SK-N-DZ (cell line): Measurements from ENCODE around the gene SIGLEC9.

Source experiments
- DNase-seq: peaks from one replicate; pipeline ENCODE4 v3.0.0-alpha.2; 2015; ENCODE audit warnings: low spot score

The SIGLEC9 gene

DNA sequence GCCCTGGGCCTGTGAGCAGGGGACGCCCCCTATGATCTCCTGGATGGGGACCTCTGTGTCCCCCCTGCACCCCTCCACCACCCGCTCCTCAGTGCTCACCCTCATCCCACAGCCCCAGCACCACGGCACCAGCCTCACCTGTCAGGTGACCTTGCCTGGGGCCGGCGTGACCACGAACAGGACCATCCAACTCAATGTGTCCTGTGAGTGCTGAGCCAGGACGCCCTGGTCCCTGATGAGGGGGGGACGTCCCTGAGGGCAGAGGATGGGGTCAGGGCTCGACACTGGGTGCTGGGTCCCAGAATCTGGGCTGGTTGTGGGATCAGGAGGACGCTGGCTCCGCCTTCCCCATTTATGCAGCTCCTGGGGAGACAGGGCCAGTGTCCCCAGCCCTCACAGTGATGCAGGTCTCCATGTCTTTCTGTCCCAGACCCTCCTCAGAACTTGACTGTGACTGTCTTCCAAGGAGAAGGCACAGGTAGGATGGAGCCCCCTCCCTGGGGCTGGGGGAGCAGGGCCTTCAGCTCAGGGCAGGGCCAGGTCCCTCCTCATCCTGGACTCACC is 19.9 kb downstream of the SIGLEC9 start:
- DNase-seq = no peak

GRCh38 chr19:51145916-51146493 is 21.3 kb downstream of the SIGLEC9 start:
- DNase-seq = no peak

- DNase-seq = no peak
Observed at GRCh38 chr19:51146751-51147150, 22.0 kb downstream of the SIGLEC9 start.

GRCh38 chr19:51147663-51148062 is 23.0 kb downstream of the SIGLEC9 start:
- no peak for DNase-seq

- no peak for DNase-seq
Observed at GRCh38 chr19:51148580-51148979, 23.9 kb downstream of the SIGLEC9 start.

- no peak for DNase-seq
Observed at GRCh38 chr19:51150627-51151026, 25.9 kb downstream of the SIGLEC9 start.

DNA sequence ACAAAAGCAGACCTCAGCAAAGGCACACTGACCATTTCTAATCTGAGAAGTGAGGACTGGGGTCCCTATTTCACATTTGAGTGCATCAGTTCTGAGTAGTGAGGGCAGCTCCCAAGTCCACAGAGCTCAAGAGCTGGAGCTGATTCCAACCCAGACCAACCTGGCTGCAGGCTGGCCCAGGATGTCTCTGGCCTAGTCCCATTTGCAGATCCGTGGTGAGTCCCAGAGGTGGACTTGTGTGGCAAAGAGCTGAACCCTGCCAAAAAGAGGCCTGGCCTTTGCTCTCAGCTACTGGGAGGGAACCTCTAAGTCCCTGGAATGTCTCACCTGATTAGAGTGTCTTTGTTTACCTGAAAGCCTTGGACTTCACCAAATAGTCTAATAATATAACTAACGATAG is 32.0 kb downstream of the SIGLEC9 start:
- no peak for DNase-seq

GRCh38 chr19:51157265-51157664 is 32.6 kb downstream of the SIGLEC9 start:
- no peak for DNase-seq

GRCh38 chr19:51158474-51159129 is 33.9 kb downstream of the SIGLEC9 start:
- DNase-seq = peak; percentile 2

DNA sequence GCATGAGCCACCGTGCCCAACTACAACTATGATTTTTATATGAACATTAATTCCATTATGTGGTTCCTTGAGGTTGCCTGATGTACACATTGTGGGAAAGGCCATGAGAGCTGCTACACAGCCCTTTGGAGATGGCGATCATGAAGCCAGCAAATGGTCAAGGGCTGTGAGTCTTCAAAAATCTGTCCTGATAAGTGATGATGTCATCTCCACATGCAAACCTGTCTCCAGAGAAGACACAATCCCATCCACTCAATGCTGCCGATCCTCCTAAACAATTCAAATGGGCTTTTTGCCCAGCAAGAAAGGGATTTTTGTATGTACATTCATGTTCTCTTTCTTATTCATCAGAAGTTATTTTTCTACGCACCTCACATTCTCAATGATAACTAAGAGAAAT is 35.0 kb downstream of the SIGLEC9 start:
- no peak for DNase-seq

DNA sequence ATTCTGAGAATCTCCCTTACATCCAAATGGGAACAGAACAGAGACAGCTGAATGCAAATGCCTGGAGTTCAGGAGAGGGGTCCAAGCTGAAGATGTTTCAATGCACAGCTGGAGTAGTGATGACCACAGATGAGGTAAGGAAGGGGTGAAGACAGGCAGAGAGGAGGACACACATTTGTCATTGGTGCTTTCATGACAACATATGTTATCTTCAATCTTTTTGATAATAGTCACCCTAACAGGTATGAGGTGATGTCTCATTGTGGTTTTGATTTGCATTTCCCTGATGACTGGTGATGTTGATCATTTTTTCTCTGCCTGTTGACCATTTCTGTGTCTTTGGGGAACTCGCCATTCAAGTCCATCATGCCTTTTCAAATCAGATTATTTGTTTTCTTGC is 36.6 kb downstream of the SIGLEC9 start:
- DNase-seq = no peak

GRCh38 chr19:51161867-51162496 is 37.3 kb downstream of the SIGLEC9 start:
- DNase-seq = no peak

DNA sequence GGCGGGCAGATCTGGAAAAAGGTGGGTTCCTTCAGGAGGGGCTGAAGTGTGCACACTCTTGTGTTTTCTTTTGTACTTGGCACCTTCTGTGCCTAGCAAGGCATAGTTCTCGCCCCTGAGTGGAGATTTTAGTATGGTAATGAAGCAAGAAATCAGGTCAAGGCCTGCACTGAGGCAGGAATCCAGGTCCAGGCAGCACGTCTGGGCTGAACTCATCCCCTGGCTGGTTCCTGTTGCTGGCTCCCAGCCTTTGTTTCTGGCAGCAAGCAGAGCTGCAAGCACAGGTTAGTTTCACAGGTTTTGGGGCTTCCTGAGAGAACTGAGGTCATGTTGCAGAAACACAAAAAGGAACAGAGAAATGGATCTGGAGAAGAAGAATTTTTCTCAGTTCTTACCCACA is 38.6 kb downstream of the SIGLEC9 start:
- DNase-seq = no peak

- DNase-seq = no peak
Observed at GRCh38 chr19:51164215-51164614, 39.5 kb downstream of the SIGLEC9 start.

GRCh38 chr19:51166846-51167490 is 42.3 kb downstream of the SIGLEC9 start:
- no peak for DNase-seq

- DNase-seq = no peak
Observed at GRCh38 chr19:51168564-51169282, 44.0 kb downstream of the SIGLEC9 start.

DNA sequence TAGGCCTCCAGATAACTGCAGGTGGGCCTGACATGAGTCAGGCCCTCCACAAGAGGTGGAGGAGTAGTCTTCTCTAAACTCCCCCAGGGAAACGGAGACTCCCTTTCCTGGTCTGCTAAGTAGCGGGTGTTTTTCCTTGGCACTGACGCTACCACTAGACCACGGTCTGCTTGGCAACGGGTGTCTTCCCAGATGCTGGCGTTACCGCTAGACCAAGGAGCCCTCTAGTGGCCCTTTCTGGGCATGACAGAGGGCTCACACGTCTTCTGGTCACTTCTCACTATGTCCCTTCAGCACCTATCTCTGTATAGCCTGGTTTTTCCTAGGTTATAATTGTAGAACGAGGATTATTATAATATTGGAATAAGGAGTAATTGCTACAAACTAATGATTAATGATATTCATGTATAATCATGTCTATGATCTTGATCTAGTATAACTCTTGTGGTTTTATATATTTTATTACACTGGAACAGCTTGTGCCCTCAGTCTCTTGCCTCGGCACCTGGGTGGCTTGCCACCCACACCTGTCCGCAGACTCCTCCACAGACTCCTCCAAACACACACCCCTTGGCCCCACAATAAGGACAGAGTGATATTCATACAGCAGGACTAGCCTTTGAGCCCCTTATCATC is 44.7 kb downstream of the SIGLEC9 start:
- peak; percentile 21 for DNase-seq

DNA sequence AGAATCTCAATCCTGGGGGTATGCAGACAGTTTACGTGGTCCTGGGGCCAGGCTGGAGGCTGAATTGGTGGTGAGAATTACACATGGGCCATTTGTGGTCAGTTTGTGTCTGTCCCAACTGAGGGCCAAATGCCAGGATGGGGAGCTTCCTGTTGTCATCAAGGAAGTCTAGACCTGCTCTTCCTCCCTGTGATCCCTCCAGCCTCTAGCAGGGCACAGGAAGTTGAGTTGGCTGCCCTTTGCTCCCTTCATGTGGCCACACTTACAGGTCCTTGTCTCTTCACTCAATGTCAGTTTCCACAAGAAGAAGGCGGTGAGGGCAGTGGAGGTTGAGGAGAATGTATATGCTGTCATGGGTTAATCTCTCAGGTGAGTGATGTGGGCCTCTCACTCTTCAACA is 47.5 kb downstream of the SIGLEC9 start:
- no peak for DNase-seq

DNA sequence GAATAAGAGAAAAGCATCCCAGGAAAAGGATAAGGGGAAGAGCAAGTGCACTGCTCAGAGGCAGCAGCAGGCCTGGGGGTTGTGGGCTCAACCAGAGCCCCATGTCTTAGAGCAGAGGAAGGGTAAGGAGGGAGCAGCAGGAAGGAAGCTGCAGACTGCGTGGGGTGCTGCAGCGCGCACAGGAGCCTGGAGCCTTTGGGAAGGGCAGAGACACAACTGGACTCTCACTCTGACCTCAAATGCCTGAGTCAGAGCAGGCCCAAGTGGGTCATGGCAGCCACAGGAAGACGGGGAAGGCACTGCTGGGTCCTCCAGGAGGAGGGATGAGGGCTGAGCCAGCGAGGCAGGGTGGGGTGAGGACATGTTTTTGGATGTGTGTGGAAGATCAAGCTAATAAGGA is 49.0 kb downstream of the SIGLEC9 start:
- no peak for DNase-seq

- DNase-seq = no peak
Observed at GRCh38 chr19:51179256-51179655, 54.5 kb downstream of the SIGLEC9 start.
